A673 (cell line): ENCODE results near the gene OSBPL3. TPM values are rescaled to one million over a fixed set of nuclear protein-coding genes. Genes with fewer than 3 reads are reported as not detected.

Source experiments
- BruUV-seq: library from RNA; stranded (reverse); fragments of 400-500 nt; replicated peaks from 2 replicates; lab custom pipeline; 2021; lab: Mats Ljungman, UMichigan
- CTCF ChIA-PET: fragments of 300-600 bp; sonication (Branson Sonifier 250); formaldehyde crosslinking; loops from one replicate; lab custom pipeline; 2022; ENCODE audit warnings: antibody characterized with exemption; lab: Charles Lee
- POLR2A ChIA-PET: fragments of 300-600 bp; sonication (Branson Sonifier 250); formaldehyde crosslinking; loops from one replicate; lab custom pipeline; 2022; ENCODE audit warnings: antibody characterized with exemption; ENCODE audit not compliant: low non-redundant PET; lab: Charles Lee
- DNase-seq: peaks from one replicate; pipeline ENCODE4 v3.0.0-alpha.2; 2015; ENCODE audit warnings: low spot score
- H3K27ac ChIP-seq: fragments of 200-600 bp; sonication (generic); 2 replicates; pipeline ENCODE4 v1.5.1; 2016; ENCODE audit warnings: mixed run types, low read depth, mild to moderate bottlenecking, mixed read lengths, antibody characterized with exemption, low read length; ENCODE audit not compliant: poor library complexity, severe bottlenecking
- H3K27me3 ChIP-seq: fragments of 200-600 bp; sonication (generic); replicated peaks from 2 replicates; pipeline ENCODE4 v1.6.1; 2017; ENCODE audit warnings: mixed run types, low read depth, mild to moderate bottlenecking, mixed read lengths, antibody characterized with exemption, low read length; ENCODE audit not compliant: insufficient read depth, poor library complexity
- H3K36me3 ChIP-seq: fragments of 200-600 bp; sonication (generic); 2 replicates; pipeline ENCODE4 v1.6.1; 2016; ENCODE audit warnings: mixed run types, mild to moderate bottlenecking, mixed read lengths, antibody characterized with exemption, low read length; ENCODE audit not compliant: insufficient read depth, poor library complexity, severe bottlenecking
- H3K4me1 ChIP-seq: fragments of 200-600 bp; sonication (generic); 2 replicates; pipeline ENCODE4 v1.6.1; 2017; ENCODE audit warnings: mixed run types, mild to moderate bottlenecking, mixed read lengths, antibody characterized with exemption, low read length; ENCODE audit not compliant: insufficient read depth, poor library complexity, severe bottlenecking
- H3K4me3 ChIP-seq: fragments of 200-600 bp; sonication (generic); 2 replicates; pipeline ENCODE4 v1.5.1; 2016; ENCODE audit warnings: low read depth, mixed run types, mild to moderate bottlenecking, mixed read lengths, low read length; ENCODE audit not compliant: poor library complexity, severe bottlenecking
- H3K9me3 ChIP-seq: fragments of 200-600 bp; sonication (generic); 2 replicates; pipeline ENCODE4 v1.6.1; 2016; ENCODE audit warnings: mixed run types, low read depth, mild to moderate bottlenecking, mixed read lengths, antibody characterized with exemption, low read length; ENCODE audit not compliant: poor library complexity, severe bottlenecking
- EZH2 ChIP-seq: fragments of 200-600 bp; sonication (generic); IDR thresholded peaks from 2 replicates; pipeline ENCODE4 v1.6.1; 2017; ENCODE audit warnings: borderline replicate concordance, low read depth, mild to moderate bottlenecking, mixed read lengths, antibody characterized with exemption, low read length; ENCODE audit not compliant: poor library complexity, severe bottlenecking
- intact Hi-C: fragments of 100-400 bp; cut with micrococcal nuclease; formaldehyde crosslinking; loops from one replicate; pipeline ENCODE4 v1.10.0; 2022; ENCODE audit not compliant: unreplicated experiment
- total RNA-seq: library from RNA; stranded (reverse); gene quantifications from 2 replicates; pipeline ENCODE4 v1.2.3, GENCODE V29; 2021
- TF ChIP-seq, protein P1 (sequence below): fragments of 300-800, 200-600 bp; sonication (generic); conservative IDR thresholded peaks from 2 replicates; pipeline ENCODE4 v1.5.1; 2017; ENCODE audit warnings: low read depth, mild to moderate bottlenecking, antibody characterized with exemption, low read length, moderate library complexity, mixed read lengths

Gene OSBPL3
- total RNA-seq, 1 experiment from 2014 or later: 21.4 TPM

DNA sequence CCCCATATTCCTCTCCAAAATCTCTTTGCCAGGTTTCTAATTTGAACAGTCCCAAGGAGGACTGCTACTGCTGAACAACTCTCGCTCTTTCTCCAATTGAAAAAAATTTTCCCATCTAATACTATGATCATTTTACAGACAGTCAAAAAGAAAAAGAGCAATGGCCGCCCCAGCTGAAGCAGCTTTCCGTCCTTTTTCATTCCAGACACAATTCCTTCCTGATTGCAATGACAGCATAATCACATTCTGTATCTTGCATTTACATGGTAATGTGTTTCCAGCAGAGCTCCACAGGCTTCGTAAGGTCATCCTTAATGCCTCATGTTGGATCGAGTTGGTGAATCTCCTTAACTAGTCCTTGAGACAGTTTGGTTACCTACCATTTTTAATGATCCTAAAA, 177.7 kb downstream of the OSBPL3 start:
- ChIA-PET CTCF (no interaction called here), POLR2A (no interaction called here)
- no peak for TF ChIP-seq EZH2
- TF ChIP-seq, protein P1, sequence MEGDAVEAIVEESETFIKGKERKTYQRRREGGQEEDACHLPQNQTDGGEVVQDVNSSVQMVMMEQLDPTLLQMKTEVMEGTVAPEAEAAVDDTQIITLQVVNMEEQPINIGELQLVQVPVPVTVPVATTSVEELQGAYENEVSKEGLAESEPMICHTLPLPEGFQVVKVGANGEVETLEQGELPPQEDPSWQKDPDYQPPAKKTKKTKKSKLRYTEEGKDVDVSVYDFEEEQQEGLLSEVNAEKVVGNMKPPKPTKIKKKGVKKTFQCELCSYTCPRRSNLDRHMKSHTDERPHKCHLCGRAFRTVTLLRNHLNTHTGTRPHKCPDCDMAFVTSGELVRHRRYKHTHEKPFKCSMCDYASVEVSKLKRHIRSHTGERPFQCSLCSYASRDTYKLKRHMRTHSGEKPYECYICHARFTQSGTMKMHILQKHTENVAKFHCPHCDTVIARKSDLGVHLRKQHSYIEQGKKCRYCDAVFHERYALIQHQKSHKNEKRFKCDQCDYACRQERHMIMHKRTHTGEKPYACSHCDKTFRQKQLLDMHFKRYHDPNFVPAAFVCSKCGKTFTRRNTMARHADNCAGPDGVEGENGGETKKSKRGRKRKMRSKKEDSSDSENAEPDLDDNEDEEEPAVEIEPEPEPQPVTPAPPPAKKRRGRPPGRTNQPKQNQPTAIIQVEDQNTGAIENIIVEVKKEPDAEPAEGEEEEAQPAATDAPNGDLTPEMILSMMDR: no peak
- no peak for DNase-seq
- BruUV-seq: no TSS peak
- H3K4me3 ChIP-seq: no peak overlapping the region
- no peaks in the 10 kb centered on the region for H3K9me3 ChIP-seq
- H3K4me1 ChIP-seq: peaks cover 8% of the 10 kb centered on the region
- H3K27me3 ChIP-seq: no peaks in the 10 kb centered on the region
- H3K27ac ChIP-seq: no peak overlapping the region
- intact Hi-C loops: no loop called here
- peaks cover 15% of the 10 kb centered on the region for H3K36me3 ChIP-seq

DNA sequence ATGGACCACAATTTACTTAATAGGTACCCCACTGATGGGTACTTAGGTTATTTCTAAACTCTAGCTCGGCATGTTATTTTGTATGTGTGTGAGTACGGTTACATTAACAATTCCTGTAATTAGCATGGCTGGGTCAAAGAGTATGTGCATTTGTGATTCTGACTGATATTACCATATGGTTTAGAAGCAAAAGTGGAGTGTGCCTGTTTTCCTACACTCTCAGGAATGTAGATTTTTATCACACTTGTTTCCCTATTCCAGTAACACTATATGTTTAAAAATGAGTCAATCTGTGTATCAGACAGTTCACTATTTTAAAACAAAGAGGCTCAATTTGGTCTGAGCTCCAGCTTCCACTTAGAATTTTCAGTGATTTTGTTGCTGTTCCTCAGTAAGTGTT, 178.1 kb downstream of the OSBPL3 start:
- intact Hi-C loops: no loop called here
- no peak overlapping the region for H3K27ac ChIP-seq
- CTCF ChIA-PET: interaction anchor here (1.0 kb wide), 1 partner anchor 10 kb away, joined by 3 read pairs; no protein-coding TSS in a partner anchor
- H3K4me3 ChIP-seq: no peak overlapping the region
- TF ChIP-seq, protein P1: no peak
- TF ChIP-seq EZH2: no peak
- H3K27me3 ChIP-seq: no peaks in the 10 kb centered on the region
- DNase-seq: no peak
- POLR2A ChIA-PET: no interaction called here
- H3K9me3 ChIP-seq: no peaks in the 10 kb centered on the region
- H3K4me1 ChIP-seq: peaks cover 8% of the 10 kb centered on the region
- peaks cover 15% of the 10 kb centered on the region for H3K36me3 ChIP-seq
- BruUV-seq: no TSS peak

DNA sequence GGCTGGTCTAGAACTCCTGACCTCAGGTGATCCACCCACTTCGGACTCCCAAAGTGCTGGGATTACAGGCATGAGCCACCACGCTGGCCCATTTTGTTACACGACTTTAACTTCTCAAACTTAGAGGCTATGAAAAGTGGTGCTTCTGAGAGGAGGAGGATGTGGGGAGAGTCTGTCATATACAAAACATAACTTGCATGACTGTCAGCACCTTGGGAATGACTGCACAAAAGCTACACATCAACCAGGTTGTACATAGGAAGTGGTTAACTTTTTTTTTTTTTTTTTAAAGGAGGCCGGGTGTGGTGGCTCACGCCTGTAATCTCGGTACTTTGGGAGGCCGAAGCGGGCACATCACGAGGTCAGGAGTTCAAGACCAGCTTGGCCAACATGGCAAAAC, 179.3 kb downstream of the OSBPL3 start:
- no peak overlapping the region for H3K4me3 ChIP-seq
- no peaks in the 10 kb centered on the region for H3K9me3 ChIP-seq
- peaks cover 15% of the 10 kb centered on the region for H3K36me3 ChIP-seq
- CTCF ChIA-PET: interaction anchor here (1.0 kb wide), 1 partner anchor 12 kb away, joined by 3 read pairs; no protein-coding TSS in a partner anchor
- no TSS peak for BruUV-seq
- H3K27ac ChIP-seq: no peak overlapping the region
- intact Hi-C loops: no loop called here
- DNase-seq: no peak
- H3K4me1 ChIP-seq: peaks cover 8% of the 10 kb centered on the region
- TF ChIP-seq, protein P1: no peak
- POLR2A ChIA-PET: no interaction called here
- no peaks in the 10 kb centered on the region for H3K27me3 ChIP-seq
